Measurements from ENCODE around the gene WASHC2A.
"Not testable (repeated sequence)": the region's sequence is repeated elsewhere in the genome, so short reads cannot be mapped to it uniquely, and the experiment has no call there.

The WASHC2A gene

GRCh38 chr10:50059946-50060345 is 7.8 kb upstream of the WASHC2A start:
- in situ Hi-C loops (cut with MboI; ENCODE audit: low sequenced_read_pairs) = not testable (repeated sequence)

GRCh38 chr10:50061548-50061947 is 6.2 kb upstream of the WASHC2A start:
- in situ Hi-C loops (cut with MboI; ENCODE audit: low sequenced_read_pairs) = not testable (repeated sequence)

GRCh38 chr10:50063100-50063499 is 4.7 kb upstream of the WASHC2A start:
- in situ Hi-C loops (cut with MboI; ENCODE audit: low sequenced_read_pairs) = no loop called here

GRCh38 chr10:50068352-50068659 is 552 bp downstream of the WASHC2A start:
- in situ Hi-C loops (cut with MboI; ENCODE audit: low sequenced_read_pairs) = not testable (repeated sequence)

GRCh38 chr10:50075139-50075538 is 7.4 kb downstream of the WASHC2A start:
- in situ Hi-C loops (cut with MboI; ENCODE audit: low sequenced_read_pairs) = not testable (repeated sequence)

GRCh38 chr10:50075544-50075943 is 7.8 kb downstream of the WASHC2A start:
- in situ Hi-C loops (cut with MboI; ENCODE audit: low sequenced_read_pairs) = not testable (repeated sequence)

GRCh38 chr10:50091304-50091703 is 23.6 kb downstream of the WASHC2A start:
- in situ Hi-C loops (cut with MboI; ENCODE audit: low sequenced_read_pairs) = not testable (repeated sequence)

- in situ Hi-C loops (cut with MboI; ENCODE audit: low sequenced_read_pairs) = not testable (repeated sequence)
Observed at GRCh38 chr10:50092928-50093327, 25.2 kb downstream of the WASHC2A start.

- in situ Hi-C loops (cut with MboI; ENCODE audit: low sequenced_read_pairs) = not testable (repeated sequence)
Observed at GRCh38 chr10:50094630-50095029, 26.9 kb downstream of the WASHC2A start.

GRCh38 chr10:50095402-50095801 is 27.6 kb downstream of the WASHC2A start:
- in situ Hi-C loops (cut with MboI; ENCODE audit: low sequenced_read_pairs) = not testable (repeated sequence)

- in situ Hi-C loops (cut with MboI; ENCODE audit: low sequenced_read_pairs) = not testable (repeated sequence)
Observed at GRCh38 chr10:50096722-50097121, 29.0 kb downstream of the WASHC2A start.

GRCh38 chr10:50098645-50099044 is 30.9 kb downstream of the WASHC2A start:
- in situ Hi-C loops (cut with MboI; ENCODE audit: low sequenced_read_pairs) = not testable (repeated sequence)

- in situ Hi-C loops (cut with MboI; ENCODE audit: low sequenced_read_pairs) = not testable (repeated sequence)
Observed at GRCh38 chr10:50101139-50101582, 33.4 kb downstream of the WASHC2A start.

- in situ Hi-C loops (cut with MboI; ENCODE audit: low sequenced_read_pairs) = not testable (repeated sequence)
Observed at GRCh38 chr10:50101747-50102146, 34.0 kb downstream of the WASHC2A start.

GRCh38 chr10:50102267-50102666 is 34.5 kb downstream of the WASHC2A start:
- in situ Hi-C loops (cut with MboI; ENCODE audit: low sequenced_read_pairs) = not testable (repeated sequence)

GRCh38 chr10:50108999-50109698 is 41.4 kb downstream of the WASHC2A start:
- in situ Hi-C loops (cut with MboI; ENCODE audit: low sequenced_read_pairs) = not testable (repeated sequence)

- in situ Hi-C loops (cut with MboI; ENCODE audit: low sequenced_read_pairs) = not testable (repeated sequence)
Observed at GRCh38 chr10:50112419-50113112, 44.8 kb downstream of the WASHC2A start.

- in situ Hi-C loops (cut with MboI; ENCODE audit: low sequenced_read_pairs) = not testable (repeated sequence)
Observed at GRCh38 chr10:50126765-50127164, 59.0 kb downstream of the WASHC2A start.

- in situ Hi-C loops (cut with MboI; ENCODE audit: low sequenced_read_pairs) = not testable (repeated sequence)
Observed at GRCh38 chr10:50127770-50128292, 60.1 kb downstream of the WASHC2A start.

- in situ Hi-C loops (cut with MboI; ENCODE audit: low sequenced_read_pairs) = not testable (repeated sequence)
Observed at GRCh38 chr10:50131245-50131965, 63.7 kb downstream of the WASHC2A start.

GRCh38 chr10:50132322-50132721 is 64.6 kb downstream of the WASHC2A start:
- in situ Hi-C loops (cut with MboI; ENCODE audit: low sequenced_read_pairs) = not testable (repeated sequence)

All from hTERT RPE-1 (cell line).